Loucy (cell line): ENCODE measurements around the gene ILDR1.

Source experiments
- H2AFZ ChIP-seq: fragments of 200-600 bp; sonication (generic); 2 replicates; pipeline ENCODE4 v1.6.0; 2016; ENCODE audit warnings: antibody characterized with exemption, mild to moderate bottlenecking, low read length, moderate library complexity
- H3F3A ChIP-seq: fragments of 200-600 bp; 2 replicates; pipeline ENCODE4 v1.6.0; 2016; ENCODE audit warnings: antibody characterized with exemption, low read depth, mild to moderate bottlenecking
- H3K27me3 ChIP-seq: fragments of 200-600 bp; sonication (generic); 2 replicates; pipeline ENCODE4 v1.6.1; 2014; ENCODE audit warnings: low read length, mild to moderate bottlenecking; ENCODE audit not compliant: insufficient read depth, poor library complexity, severe bottlenecking
- H3K36me3 ChIP-seq: fragments of 200-600 bp; sonication (generic); 2 replicates; pipeline ENCODE4 v1.6.1; 2016; ENCODE audit warnings: low read length; ENCODE audit not compliant: insufficient read depth
- H3K4me1 ChIP-seq: fragments of 200-600 bp; sonication (generic); 2 replicates; pipeline ENCODE4 v1.5.1; 2014; ENCODE audit warnings: low read length, mild to moderate bottlenecking; ENCODE audit not compliant: insufficient read depth, poor library complexity, severe bottlenecking
- H3K4me2 ChIP-seq: fragments of 200-600 bp; sonication (generic); 2 replicates; pipeline ENCODE4 v1.6.0; 2014; ENCODE audit warnings: antibody characterized with exemption, low read length, low read depth, mild to moderate bottlenecking; ENCODE audit not compliant: poor library complexity, severe bottlenecking
- H3K4me3 ChIP-seq: fragments of 200-600 bp; sonication (generic); 2 replicates; pipeline ENCODE4 v1.5.1; 2014; ENCODE audit warnings: low read length, mild to moderate bottlenecking, mixed read lengths; ENCODE audit not compliant: poor library complexity, severe bottlenecking
- H3K79me2 ChIP-seq: fragments of 200-600 bp; sonication (generic); 2 replicates; pipeline ENCODE4 v1.6.1; 2014; ENCODE audit warnings: low read length; ENCODE audit not compliant: insufficient read depth
- H3K9ac ChIP-seq: fragments of 200-600 bp; sonication (generic); 2 replicates; pipeline ENCODE4 v1.6.0; 2014; ENCODE audit warnings: mild to moderate bottlenecking, low read depth, low read length, moderate library complexity; ENCODE audit not compliant: poor library complexity, severe bottlenecking
- H3K9me2 ChIP-seq: fragments of 200-600 bp; sonication (generic); replicated peaks from 2 replicates; pipeline ENCODE4 v1.6.1; 2016; ENCODE audit warnings: low read depth, low read length, mixed read lengths
- H3K9me3 ChIP-seq: fragments of 200-600 bp; sonication (generic); 2 replicates; pipeline ENCODE4 v1.6.1; 2014; ENCODE audit warnings: mild to moderate bottlenecking, antibody characterized with exemption, low read length, low read depth; ENCODE audit not compliant: insufficient read depth
- H4K20me1 ChIP-seq: fragments of 200-600 bp; sonication (generic); 2 replicates; pipeline ENCODE4 v1.6.0; 2014; ENCODE audit warnings: antibody characterized with exemption, low read length, mild to moderate bottlenecking; ENCODE audit not compliant: insufficient read depth, poor library complexity, severe bottlenecking
- CTCF ChIP-seq: fragments of 200-600 bp; sonication (generic); conservative IDR thresholded peaks from 2 replicates; pipeline ENCODE4 v1.5.1; 2014; ENCODE audit warnings: mild to moderate bottlenecking, antibody characterized with exemption, low read length
- EZH2phosphoT487 ChIP-seq: fragments of 200-600 bp; IDR thresholded peaks from 2 replicates; pipeline ENCODE4 v1.6.1; 2018; ENCODE audit warnings: antibody characterized with exemption, mild to moderate bottlenecking, moderate library complexity, borderline replicate concordance

ILDR1 gene

GRCh38 chr3:121956363-121956762, 65.7 kb downstream of the ILDR1 start:
- no peaks in the 10 kb centered on the region for H3K9me2 ChIP-seq
- H3K4me2 ChIP-seq = no peak overlapping the region
- TF ChIP-seq EZH2phosphoT487 (no peak), CTCF (peak; percentile 26; the same call in 1 of the 2 replicates)
- H4K20me1 ChIP-seq = no peaks in the 10 kb centered on the region
- H3K4me3 ChIP-seq = no peak overlapping the region
- no peaks in the 10 kb centered on the region for H3K4me1 ChIP-seq
- H3K27me3 ChIP-seq = no peaks in the 10 kb centered on the region
- no peaks in the 10 kb centered on the region for H3F3A ChIP-seq
- H3K9me3 ChIP-seq = no peaks in the 10 kb centered on the region; the same call in 1 of the 2 replicates
- H3K36me3 ChIP-seq = no peaks in the 10 kb centered on the region
- H3K9ac ChIP-seq = no peak overlapping the region
- H2AFZ ChIP-seq = no peak overlapping the region
- H3K79me2 ChIP-seq = no peaks in the 10 kb centered on the region

- no peaks in the 10 kb centered on the region for H3K27me3 ChIP-seq
- no peak overlapping the region for H3K4me2 ChIP-seq
- no peak overlapping the region for H3K4me3 ChIP-seq
- H3K4me1 ChIP-seq = no peaks in the 10 kb centered on the region
- TF ChIP-seq EZH2phosphoT487 = no peak
- TF ChIP-seq CTCF = no peak
- H4K20me1 ChIP-seq = no peaks in the 10 kb centered on the region
- H3K9me3 ChIP-seq = no peaks in the 10 kb centered on the region; the same call in 1 of the 2 replicates
- H3K36me3 ChIP-seq = no peaks in the 10 kb centered on the region
- H3K79me2 ChIP-seq = no peaks in the 10 kb centered on the region
- no peak overlapping the region for H2AFZ ChIP-seq
- no peaks in the 10 kb centered on the region for H3K9me2 ChIP-seq
- no peak overlapping the region for H3K9ac ChIP-seq
- H3F3A ChIP-seq = no peaks in the 10 kb centered on the region
These were observed 70.6 kb downstream of the ILDR1 start for GRCh38 chr3:121951291-121951919.

GRCh38 chr3:121948641-121949040, 73.4 kb downstream of the ILDR1 start:
- no peaks in the 10 kb centered on the region for H4K20me1 ChIP-seq
- no peaks in the 10 kb centered on the region; the same call in 1 of the 2 replicates for H3K9me3 ChIP-seq
- no peak overlapping the region for H2AFZ ChIP-seq
- no peak overlapping the region for H3K4me3 ChIP-seq
- no peak overlapping the region for H3K4me2 ChIP-seq
- H3K9me2 ChIP-seq = no peaks in the 10 kb centered on the region
- H3K36me3 ChIP-seq = no peaks in the 10 kb centered on the region
- TF ChIP-seq EZH2phosphoT487 (no peak), CTCF (no peak)
- H3F3A ChIP-seq = no peaks in the 10 kb centered on the region
- no peaks in the 10 kb centered on the region for H3K27me3 ChIP-seq
- no peaks in the 10 kb centered on the region for H3K79me2 ChIP-seq
- H3K9ac ChIP-seq = no peak overlapping the region
- no peaks in the 10 kb centered on the region for H3K4me1 ChIP-seq
